Sigmoid colon (tissue), 7 donors: ENCODE data around the gene FLVCR2. TPM values are rescaled to one million over a fixed set of nuclear protein-coding genes. Genes with fewer than 3 reads are reported as not detected.

Source experiments
- DNase-seq: peaks from one replicate; pipeline ENCODE4 v3.0.0-alpha.2; 2019
- H3K27ac ChIP-seq, 4 donors: fragments of 200-600 bp; sonication (generic); one replicate each; pipeline ENCODE4 v1.5.1; 2016 to 2019; ENCODE audit warnings: mild to moderate bottlenecking in 1 of 4
- H3K27me3 ChIP-seq, 3 donors: fragments of 200-600 bp; sonication (generic); one replicate each; pipeline ENCODE4 v1.5.1; 2019; ENCODE audit warnings: mild to moderate bottlenecking in 1 of 3
- H3K36me3 ChIP-seq, 4 donors: fragments of 200-600 bp; sonication (generic); one replicate each; pipeline ENCODE4 v1.5.1; 2016 to 2019
- H3K4me1 ChIP-seq, 4 donors: fragments of 200-600 bp; sonication (generic); one replicate each; pipeline ENCODE4 v1.5.1; 2017 to 2019
- H3K4me3 ChIP-seq, 4 donors: fragments of 200-600 bp; sonication (generic); one replicate each; pipeline ENCODE4 v1.5.1; 2017 to 2019; ENCODE audit warnings: mild to moderate bottlenecking in 2 of 4, moderate library complexity in 1 of 4
- H3K9me3 ChIP-seq, 4 donors: fragments of 200-600 bp in 3 of 4; sonication (generic) in 3 of 4; one replicate each; pipeline versions ENCODE4 v1.5.1 to v1.6.1; 2013 to 2019
- EP300 ChIP-seq, 4 donors: sonication (generic); formaldehyde crosslinking; IDR thresholded peaks; one replicate each; pipeline ENCODE4 v1.6.1; 2017; ENCODE audit warnings: antibody characterized with exemption in 4 of 4
- POLR2A ChIP-seq, 2 donors: fragments of 450-650 bp; IDR thresholded peaks; one replicate each; pipeline ENCODE4 v1.6.1; 2016; ENCODE audit warnings: antibody characterized with exemption in 2 of 2, mild to moderate bottlenecking in 2 of 2, moderate library complexity in 2 of 2
- POLR2AphosphoS5 ChIP-seq, 4 donors: sonication (generic); formaldehyde crosslinking; IDR thresholded peaks; one replicate each; pipeline ENCODE4 v1.6.1; 2017; ENCODE audit warnings: antibody characterized with exemption in 4 of 4
- WGBS, 2 donors: extraction: QIAGEN DNeasy Blood & Tissue Kit; methylation state at CpG; one replicate each; pipeline ENCODE4 v1.1.7; 2013; 5-methylcytosine and 5-hydroxymethylcytosine counted together
- intact Hi-C: fragments of 100-400 bp; cut with DNase I; formaldehyde crosslinking; loops from one replicate; pipeline ENCODE4 v1.15.1; 2023
- polyA plus RNA-seq, 3 donors: library from polyadenylated mRNA; stranded (reverse); fragments of 200-250 nt; gene quantifications; one replicate each; pipeline ENCODE4 v1.2.3, GENCODE V29; 2013
- total RNA-seq, 4 donors: library from RNA; depleted of rRNA; stranded (reverse); fragments of >200 nt; gene quantifications; one replicate each; pipeline ENCODE4 v1.1.0, GENCODE V29; 2016
- TF ChIP-seq, protein P1 (sequence below), 4 experiments: fragments of 450-650 bp in 3 of 4; fragments of 200-600 bp in 1 of 4; IDR thresholded peaks; one replicate each; pipeline ENCODE4 v1.5.1; 2016 to 2019; ENCODE audit warnings: antibody characterized with exemption in 4 of 4, mild to moderate bottlenecking in 3 of 4, moderate library complexity in 2 of 4
- donor health status: healthy with polysubstance abuse.
- donor health status: Bipolar disorder and iron deficiency.
- donor health status: healthy.

FLVCR2 gene
- total and polyA plus RNA-seq, 7 donors, result 2.4 to 14.8 (median 3.0) TPM

DNA sequence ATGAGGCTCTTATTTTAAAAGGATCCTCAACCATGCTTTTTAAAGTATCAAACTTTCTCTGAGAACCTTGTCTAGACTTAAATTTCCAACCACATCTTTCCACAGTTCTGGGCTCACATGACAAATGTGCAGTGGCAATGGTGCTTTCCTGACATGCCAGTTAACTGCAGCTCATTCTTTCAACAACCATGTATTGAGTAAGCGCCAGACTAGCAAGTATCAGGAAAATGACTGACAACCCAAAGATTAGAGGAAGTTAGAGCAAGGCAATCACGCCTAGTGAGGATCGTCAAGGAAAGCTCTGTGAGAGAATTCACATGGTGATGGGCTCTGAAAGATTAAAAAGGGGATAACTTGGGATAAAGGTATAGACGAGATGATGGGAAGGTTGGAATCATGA, 35.8 kb downstream of the FLVCR2 start:
- DNase-seq, result no peak
- intact Hi-C loops, result no loop called here
- H3K27ac ChIP-seq, result peak overlapping the region in 1 of 4 donors; percentile 41
- no peaks in the 10 kb centered on the region for H3K27me3 ChIP-seq
- 67 to 69% methylated on average over 4 of the region's 4 CpGs for WGBS, 2 donors
- no peaks in the 10 kb centered on the region for H3K9me3 ChIP-seq
- no peak for TF ChIP-seq POLR2A (IDR thresholded peaks at IDR 0.05)
- no peak for TF ChIP-seq EP300 (IDR thresholded peaks at IDR 0.05)
- TF ChIP-seq POLR2AphosphoS5 (IDR thresholded peaks at IDR 0.05), result no peak
- TF ChIP-seq, protein P1, sequence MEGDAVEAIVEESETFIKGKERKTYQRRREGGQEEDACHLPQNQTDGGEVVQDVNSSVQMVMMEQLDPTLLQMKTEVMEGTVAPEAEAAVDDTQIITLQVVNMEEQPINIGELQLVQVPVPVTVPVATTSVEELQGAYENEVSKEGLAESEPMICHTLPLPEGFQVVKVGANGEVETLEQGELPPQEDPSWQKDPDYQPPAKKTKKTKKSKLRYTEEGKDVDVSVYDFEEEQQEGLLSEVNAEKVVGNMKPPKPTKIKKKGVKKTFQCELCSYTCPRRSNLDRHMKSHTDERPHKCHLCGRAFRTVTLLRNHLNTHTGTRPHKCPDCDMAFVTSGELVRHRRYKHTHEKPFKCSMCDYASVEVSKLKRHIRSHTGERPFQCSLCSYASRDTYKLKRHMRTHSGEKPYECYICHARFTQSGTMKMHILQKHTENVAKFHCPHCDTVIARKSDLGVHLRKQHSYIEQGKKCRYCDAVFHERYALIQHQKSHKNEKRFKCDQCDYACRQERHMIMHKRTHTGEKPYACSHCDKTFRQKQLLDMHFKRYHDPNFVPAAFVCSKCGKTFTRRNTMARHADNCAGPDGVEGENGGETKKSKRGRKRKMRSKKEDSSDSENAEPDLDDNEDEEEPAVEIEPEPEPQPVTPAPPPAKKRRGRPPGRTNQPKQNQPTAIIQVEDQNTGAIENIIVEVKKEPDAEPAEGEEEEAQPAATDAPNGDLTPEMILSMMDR (IDR thresholded peaks at IDR 0.05), result no peak
- no peak overlapping the region for H3K4me3 ChIP-seq
- peaks cover 0 to 15% (median 1%) of the 10 kb centered on the region in 4 donors for H3K4me1 ChIP-seq
- H3K36me3 ChIP-seq, result no peaks in the 10 kb centered on the region

DNA sequence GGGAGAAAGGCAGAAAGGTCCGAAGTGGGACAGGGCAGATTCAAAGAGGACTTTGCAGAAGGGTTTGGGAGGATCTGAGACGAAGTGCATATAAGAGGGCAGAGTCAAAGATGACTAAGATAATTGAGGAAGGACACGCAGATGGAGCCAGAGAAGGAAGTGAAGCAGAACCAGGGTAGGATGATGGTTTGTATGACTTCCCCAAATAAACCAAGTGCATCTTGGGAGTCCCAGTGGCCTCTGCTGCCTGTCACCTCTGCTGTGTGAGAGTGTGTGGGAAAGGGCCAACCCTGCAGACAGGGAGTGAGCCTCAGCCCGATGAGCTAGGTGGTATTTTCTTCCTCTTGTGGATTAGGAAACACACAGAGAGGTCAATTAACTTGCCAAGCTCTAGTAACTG, 36.8 kb downstream of the FLVCR2 start:
- H3K27ac ChIP-seq, result peak overlapping the region in 1 of 4 donors; percentile 41
- 59 to 65% methylated on average over 4 of the region's 4 CpGs for WGBS, 2 donors
- DNase-seq, result no peak

DNA sequence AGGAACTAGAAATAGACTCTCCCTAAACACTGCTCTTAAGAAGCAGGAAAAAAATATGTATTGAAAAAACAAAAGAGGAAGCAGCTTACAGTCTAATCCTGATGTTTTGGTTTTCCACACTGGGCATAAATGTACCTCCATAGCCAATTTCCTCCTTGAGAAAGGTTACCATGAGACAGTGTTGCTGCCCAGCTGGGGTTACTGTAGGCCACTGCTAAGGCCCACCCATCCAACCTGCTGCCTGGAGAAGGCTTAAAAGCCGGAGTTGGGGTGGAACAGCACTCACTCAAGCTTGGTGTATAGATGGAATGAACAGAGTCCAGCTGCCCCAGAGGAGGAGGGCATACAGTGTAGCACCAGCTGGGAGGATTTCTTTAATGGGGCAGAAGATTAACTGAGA, 41.1 kb downstream of the FLVCR2 start:
- no peaks in the 10 kb centered on the region for H3K4me1 ChIP-seq
- WGBS, 2 donors, result 89 to 91% methylated on average over 1 of the region's 1 CpG
- H3K27me3 ChIP-seq, result no peaks in the 10 kb centered on the region
- no peak for DNase-seq
- intact Hi-C loops, result no loop called here
- no peak overlapping the region for H3K4me3 ChIP-seq
- no peaks in the 10 kb centered on the region for H3K36me3 ChIP-seq
- no peaks in the 10 kb centered on the region for H3K9me3 ChIP-seq
- TF ChIP-seq, protein P1 (IDR thresholded peaks at IDR 0.05), result no peak
- no peak for TF ChIP-seq POLR2AphosphoS5 (IDR thresholded peaks at IDR 0.05)
- no peak for TF ChIP-seq EP300 (IDR thresholded peaks at IDR 0.05)
- no peak for TF ChIP-seq POLR2A (IDR thresholded peaks at IDR 0.05)
- H3K27ac ChIP-seq, result no peak overlapping the region

More for the DNA sequence above, 36.8 kb downstream of the FLVCR2 start:
- Histone ChIP-seq H3K27me3 (no peaks in the 10 kb centered on the region), H3K4me1 (peaks cover 0 to 7% (median 0%) of the 10 kb centered on the region in 4 donors), H3K4me3 (no peak overlapping the region), H3K9me3 (no peaks in the 10 kb centered on the region), H3K36me3 (no peaks in the 10 kb centered on the region)
- peak in 1 of 4 donors; percentile 20 for TF ChIP-seq POLR2AphosphoS5 (IDR thresholded peaks at IDR 0.05)
- TF ChIP-seq, protein P1 (IDR thresholded peaks at IDR 0.05), result no peak
- intact Hi-C loops, result no loop called here

DNA sequence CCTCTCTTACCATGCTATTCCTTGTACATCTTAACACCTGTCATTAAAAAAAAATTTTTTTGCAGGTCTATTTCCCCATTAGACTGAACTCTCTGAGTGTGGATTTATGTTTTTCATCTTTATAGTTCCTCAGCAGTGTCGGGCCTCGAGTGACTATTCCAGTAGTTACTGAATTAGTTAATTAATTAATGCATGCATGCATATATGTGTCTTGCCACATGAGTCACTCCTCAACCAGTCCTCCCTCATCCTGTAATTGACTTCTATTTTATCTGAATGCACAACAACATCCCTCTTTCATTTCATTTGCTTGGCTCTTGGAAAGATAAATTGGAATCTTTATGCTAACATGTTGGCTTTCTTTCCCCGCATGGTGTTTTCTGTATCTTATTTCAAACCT, 46.6 kb downstream of the FLVCR2 start:
- Histone ChIP-seq H3K27me3 (no peaks in the 10 kb centered on the region), H3K4me3 (no peak overlapping the region), H3K27ac (no peak overlapping the region), H3K9me3 (no peaks in the 10 kb centered on the region), H3K4me1 (no peaks in the 10 kb centered on the region), H3K36me3 (no peaks in the 10 kb centered on the region)
- intact Hi-C loops, result no loop called here
- TF ChIP-seq POLR2A (IDR thresholded peaks at IDR 0.05) (no peak), EP300 (IDR thresholded peaks at IDR 0.05) (no peak), POLR2AphosphoS5 (IDR thresholded peaks at IDR 0.05) (no peak)
- TF ChIP-seq, protein P1 (IDR thresholded peaks at IDR 0.05), result no peak
- WGBS, 2 donors, result 93 to 95% methylated on average over 3 of the region's 3 CpGs
- no peak for DNase-seq

DNA sequence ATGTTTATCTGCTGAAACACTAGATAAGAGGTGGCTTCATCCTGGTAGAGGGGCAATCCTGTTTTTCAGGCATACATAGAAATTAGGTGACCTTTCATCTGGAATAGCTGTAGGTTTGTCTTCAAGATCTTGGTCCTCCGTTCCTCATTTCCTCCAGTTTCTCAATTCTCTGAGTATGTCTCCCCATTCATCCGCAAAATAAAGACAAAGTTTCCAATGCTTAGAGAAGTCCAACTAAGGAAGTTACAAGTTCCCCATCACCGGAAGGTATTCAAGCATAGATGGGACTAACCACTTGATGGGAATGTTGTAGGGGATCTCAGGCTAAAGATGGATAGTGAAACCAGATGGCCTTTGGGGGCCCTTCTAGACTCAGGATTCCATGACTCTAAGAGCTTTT, 48.0 kb downstream of the FLVCR2 start:
- no peak overlapping the region for H3K27ac ChIP-seq
- intact Hi-C loops, result no loop called here
- H3K9me3 ChIP-seq, result no peaks in the 10 kb centered on the region
- H3K27me3 ChIP-seq, result no peaks in the 10 kb centered on the region
- TF ChIP-seq, protein P1 (IDR thresholded peaks at IDR 0.05), result no peak
- TF ChIP-seq POLR2AphosphoS5 (IDR thresholded peaks at IDR 0.05) (no peak), EP300 (IDR thresholded peaks at IDR 0.05) (no peak), POLR2A (IDR thresholded peaks at IDR 0.05) (no peak)
- no peak for DNase-seq
- 94 to 95% methylated on average over 3 of the region's 3 CpGs for WGBS, 2 donors
- H3K4me3 ChIP-seq, result no peak overlapping the region
- H3K36me3 ChIP-seq, result no peaks in the 10 kb centered on the region
- H3K4me1 ChIP-seq, result no peaks in the 10 kb centered on the region
